Breast epithelium (tissue), 4 donors: ENCODE results near the gene CLIC3. TPM values are rescaled to one million over a fixed set of nuclear protein-coding genes. Genes with fewer than 3 reads are reported as not detected.

Source experiments
- DNase-seq, 2 donors: peaks; one replicate each; pipeline ENCODE4 v3.0.0-alpha.2; 2019; ENCODE audit warnings: low spot score in 2 of 2
- H3K27ac ChIP-seq, 2 donors: fragments of 200-600 bp; sonication (generic) in 1 of 2; one replicate each; pipeline ENCODE4 v1.5.1; 2016 to 2019; ENCODE audit warnings: mild to moderate bottlenecking in 1 of 2
- H3K27me3 ChIP-seq, 2 donors: fragments of 200-600 bp; sonication (generic) in 1 of 2; one replicate each; pipeline versions ENCODE4 v1.5.1 to v1.6.0; 2017 to 2019; ENCODE audit warnings: control low read depth in 1 of 2, mild to moderate bottlenecking in 1 of 2
- H3K36me3 ChIP-seq: fragments of 200-600 bp; one replicate; pipeline ENCODE4 v1.5.1; 2019
- H3K4me1 ChIP-seq, 2 donors: fragments of 200-600 bp; sonication (generic); one replicate each; pipeline ENCODE4 v1.5.1; 2016 to 2019; ENCODE audit warnings: control low read depth in 1 of 2
- H3K4me3 ChIP-seq, 3 donors: fragments of 200-600 bp; sonication (generic); 1 replicate in 2 of 3; 2 replicates in 1 of 3; pipeline ENCODE4 v1.5.1; 2016 to 2019; ENCODE audit warnings: mild to moderate bottlenecking in 3 of 3, moderate library complexity in 2 of 3
- H3K9me3 ChIP-seq, 2 donors: fragments of 200-600 bp; sonication (generic) in 1 of 2; one replicate each; pipeline ENCODE4 v1.5.1; 2016 to 2019; ENCODE audit warnings: control low read depth in 1 of 2
- CTCF ChIP-seq, 3 donors: fragments of 450-650 bp; IDR thresholded peaks; one replicate each; pipeline ENCODE4 v1.5.1; 2016 to 2017; ENCODE audit warnings: antibody characterized with exemption in 3 of 3, mild to moderate bottlenecking in 3 of 3, moderate library complexity in 3 of 3
- POLR2A ChIP-seq: fragments of 450-650 bp; IDR thresholded peaks from one replicate; pipeline ENCODE4 v1.6.1; 2016; ENCODE audit warnings: antibody characterized with exemption, mild to moderate bottlenecking, moderate library complexity
- POLR2AphosphoS5 ChIP-seq, 3 donors: sonication (generic); formaldehyde crosslinking; IDR thresholded peaks; one replicate each; pipeline ENCODE4 v1.6.1; 2017; ENCODE audit warnings: antibody characterized with exemption in 3 of 3
- intact Hi-C: fragments of 100-400 bp; cut with DNase I; formaldehyde crosslinking; loops from one replicate; pipeline ENCODE4 v1.15.1; 2023; ENCODE audit warnings: low total_unique reads
- total RNA-seq, 3 donors: library from RNA; depleted of rRNA; stranded (reverse); fragments of >200 nt; gene quantifications; one replicate each; pipeline ENCODE4 v1.1.0, GENCODE V29; 2016

CLIC3 gene
- 1 to 10 TPM in 1 of 3 donors, under 1 TPM in 1, not detected in 1; 0.32 to 3.5 TPM for total RNA-seq

DNA sequence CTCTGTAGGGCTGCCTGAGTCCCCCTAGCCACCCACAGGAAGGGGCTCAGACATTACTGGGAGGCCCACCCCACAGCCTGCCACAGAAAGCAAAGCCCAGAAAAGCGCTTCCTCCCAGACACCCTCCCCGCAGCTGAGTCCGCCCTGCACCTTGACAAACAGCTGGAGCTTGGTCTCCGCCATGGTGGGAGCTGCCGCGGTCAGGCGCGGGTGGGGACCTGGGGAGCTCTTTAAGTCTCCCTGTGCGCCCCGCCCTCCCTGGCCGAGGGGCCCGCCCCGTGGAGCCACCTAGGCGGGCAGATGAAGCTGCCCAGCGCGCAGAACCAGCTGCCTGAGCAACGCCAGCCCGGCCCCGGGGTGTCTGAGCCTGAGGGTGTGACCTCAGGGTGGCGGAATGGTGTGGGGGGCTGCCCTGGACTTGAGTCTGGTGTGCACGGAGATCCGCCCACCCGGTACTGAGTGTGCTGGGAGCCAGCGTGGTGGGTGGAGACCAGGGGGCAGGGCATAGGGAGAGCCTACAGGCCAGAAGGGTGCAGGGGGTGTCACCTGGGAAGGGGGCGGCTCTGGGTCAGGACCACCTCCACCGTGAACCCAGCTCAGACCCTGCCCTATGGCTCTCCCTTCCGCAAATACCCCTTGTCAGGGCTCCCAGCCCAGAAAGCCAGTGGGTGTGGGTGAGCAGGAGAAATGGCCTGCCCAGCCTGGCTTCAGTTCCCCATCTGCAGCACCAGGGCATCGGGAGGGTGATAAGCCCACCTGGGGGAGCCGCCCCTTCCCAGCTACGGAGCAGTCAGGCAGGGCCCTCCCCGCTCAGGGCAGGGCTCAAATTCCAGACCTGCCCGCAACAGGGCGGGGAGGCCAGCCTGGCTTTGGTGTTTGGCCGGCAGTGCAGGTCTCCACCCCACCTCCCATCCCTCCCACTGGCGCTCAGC is at the start of gene CLIC3:
CLIC3 (minus strand) TSS at position 208 of the 932 bp plus-strand sequence; CDS start at position 183, 25 bp downstream.
- no peaks in the 10 kb centered on the region for H3K36me3 ChIP-seq
- peak within 1 kb of the TSS; percentile 0 to 62 (median 47) for H3K4me3 ChIP-seq
- H3K27me3 ChIP-seq = no peaks in the 10 kb centered on the region
- peak in 1 of 2 donors; percentile 37 for DNase-seq
- peak within 1 kb of the TSS; percentile 29 to 35 for H3K27ac ChIP-seq
- H3K9me3 ChIP-seq = no peaks in the 10 kb centered on the region
- no peak for TF ChIP-seq POLR2A
- H3K4me1 ChIP-seq = peaks cover 7 to 27% of the 10 kb centered on the region in 2 donors
- intact Hi-C loops = no loop called here

- peaks cover 10 to 12% of the 10 kb centered on the region in 2 donors for H3K4me1 ChIP-seq
Measured at GRCh38 chr9:137045294-137046087, 49.1 kb upstream of the CLIC3 start.

DNA sequence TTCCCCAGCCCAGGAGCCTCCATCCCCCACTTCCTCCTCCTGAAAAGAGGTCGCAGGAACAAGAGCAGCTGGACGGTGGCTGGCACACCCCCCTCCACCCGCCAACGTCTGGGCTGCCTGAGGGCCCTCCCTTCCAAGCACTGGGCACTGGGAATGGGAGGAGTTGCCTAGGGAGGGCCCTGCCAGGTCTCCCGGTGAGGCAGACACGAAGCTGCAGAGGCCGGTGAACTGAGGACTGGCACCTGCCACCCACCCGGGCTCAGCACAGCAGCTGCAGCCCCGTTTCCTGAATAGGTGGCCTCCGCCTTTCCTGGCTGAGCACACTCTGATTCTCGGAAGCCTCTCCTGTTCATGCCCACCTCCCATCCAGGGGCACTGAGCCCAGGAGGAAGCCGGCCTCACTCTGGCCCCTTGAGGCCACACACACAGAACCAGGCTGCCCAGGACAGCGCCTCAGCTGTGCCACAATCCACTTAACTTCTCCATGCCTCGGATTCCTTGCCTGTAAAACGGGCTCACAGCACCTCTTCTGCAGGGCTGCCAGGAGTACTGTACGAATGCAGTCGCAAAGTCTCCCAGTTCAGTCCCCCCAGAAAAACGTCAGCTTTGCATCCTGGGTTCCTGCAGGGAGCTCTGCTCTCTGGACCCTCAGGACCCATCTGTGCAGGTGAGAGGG is 48.3 kb upstream of the CLIC3 start:
- no peak for TF ChIP-seq POLR2A
- TF ChIP-seq CTCF (IDR thresholded peaks at IDR 0.05) = no peak
- TF ChIP-seq POLR2AphosphoS5 (IDR thresholded peaks at IDR 0.05) = peak in 1 of 3 donors; percentile 31
- Histone ChIP-seq H3K27ac (peak overlapping the region in 1 of 2 donors; percentile 66), H3K36me3 (no peaks in the 10 kb centered on the region), H3K4me3 (peak overlapping the region; percentile 60 to 91 (median 64)), H3K27me3 (peaks cover 5 to 23% of the 10 kb centered on the region in 2 donors), H3K9me3 (no peaks in the 10 kb centered on the region), H3K4me1 (peaks cover 10 to 12% of the 10 kb centered on the region in 2 donors)
- no peak for DNase-seq
- intact Hi-C loops = no loop called here

More at GRCh38 chr9:137045294-137046087, 49.1 kb upstream of the CLIC3 start:
- H3K27me3 ChIP-seq = peaks cover 5 to 24% of the 10 kb centered on the region in 2 donors
- TF ChIP-seq POLR2A = no peak
- no peak for TF ChIP-seq POLR2AphosphoS5 (IDR thresholded peaks at IDR 0.05)
- no peak for TF ChIP-seq CTCF (IDR thresholded peaks at IDR 0.05)
- H3K36me3 ChIP-seq = no peaks in the 10 kb centered on the region
- no peaks in the 10 kb centered on the region for H3K9me3 ChIP-seq
- H3K27ac ChIP-seq = peak overlapping the region in 1 of 2 donors; percentile 49
- intact Hi-C loops = no loop called here
- DNase-seq = no peak
- H3K4me3 ChIP-seq = peak overlapping the region; percentile 60 to 91 (median 64)

- H3K4me3 ChIP-seq = peak overlapping the region; percentile 28 to 91 (median 64)
- intact Hi-C loops = no loop called here
Measured at GRCh38 chr9:137044037-137044436, 47.7 kb upstream of the CLIC3 start.

More at GRCh38 chr9:137044037-137044436, 47.7 kb upstream of the CLIC3 start:
- DNase-seq = no peak
- H3K4me1 ChIP-seq = peaks cover 10 to 12% of the 10 kb centered on the region in 2 donors
- no peaks in the 10 kb centered on the region for H3K9me3 ChIP-seq
- no peaks in the 10 kb centered on the region for H3K36me3 ChIP-seq
- TF ChIP-seq POLR2AphosphoS5 (IDR thresholded peaks at IDR 0.05) = no peak
- TF ChIP-seq POLR2A = no peak
- no peak for TF ChIP-seq CTCF (IDR thresholded peaks at IDR 0.05)
- H3K27me3 ChIP-seq = peaks cover 5 to 17% of the 10 kb centered on the region in 2 donors
- H3K27ac ChIP-seq = peak overlapping the region in 1 of 2 donors; percentile 66
